Stimulated activated naive B cell treated with anti-CD40 and anti-IgM and Interleukin-4, amounts not matched to agents 10 μg/mL and 1 μg/mL and 100 μg/mL, for 72 hours (primary cell): ENCODE measurements around the gene IKZF2.

Experiments
- ATAC-seq, 2 donors: fragments of 150-1000 bp; cut with Tn5 transposase; replicated peaks; 2 replicates each; pipeline ENCODE4 v1.10.0; 2021; ENCODE audit warnings: moderate library complexity in 1 of 2
- DNase-seq: peaks from one replicate; pipeline ENCODE4 v3.0.0; 2021
- H3K27ac Mint-ChIP-seq: one replicate; pipeline ENCODE4 v1.8.0; 2022; ENCODE audit warnings: mild to moderate bottlenecking, mixed read lengths
- H3K27me3 Mint-ChIP-seq, 2 donors: one replicate each; pipeline ENCODE4 v1.8.0; 2022; ENCODE audit warnings: mixed read lengths in 2 of 2
- H3K36me3 Mint-ChIP-seq, 2 donors: one replicate each; pipeline ENCODE4 v1.8.0; 2022; ENCODE audit warnings: mixed read lengths in 2 of 2, mild to moderate bottlenecking in 1 of 2
- H3K4me1 Mint-ChIP-seq, 2 donors: one replicate each; pipeline ENCODE4 v1.8.0; 2022; ENCODE audit warnings: mixed read lengths in 2 of 2, mild to moderate bottlenecking in 1 of 2
- H3K4me3 Mint-ChIP-seq, 2 donors: one replicate each; pipeline ENCODE4 v1.8.0; 2022; ENCODE audit warnings: mild to moderate bottlenecking in 2 of 2, mixed read lengths in 2 of 2, moderate library complexity in 1 of 2
- H3K9me3 Mint-ChIP-seq, 2 donors: one replicate each; pipeline ENCODE4 v1.8.0; 2022; ENCODE audit warnings: mixed read lengths in 2 of 2, mild to moderate bottlenecking in 1 of 2

Gene IKZF2

GRCh38 chr2:213101692-213102460 is 49.5 kb downstream of the IKZF2 start:
- peak; percentile 25 to 43 for ATAC-seq
- H3K27me3 Mint-ChIP-seq: no peaks in the 10 kb centered on the region
- DNase-seq: no peak
- peaks cover 14 to 35% of the 10 kb centered on the region in 2 donors for H3K4me1 Mint-ChIP-seq
- no peak overlapping the region for H3K4me3 Mint-ChIP-seq
- no peak overlapping the region for H3K27ac Mint-ChIP-seq
- peaks cover 0 to 3% of the 10 kb centered on the region in 2 donors for H3K36me3 Mint-ChIP-seq
- H3K9me3 Mint-ChIP-seq: no peaks in the 10 kb centered on the region

GRCh38 chr2:213101109-213101508 is 50.3 kb downstream of the IKZF2 start:
- Mint-ChIP-seq H3K4me3 (no peak overlapping the region), H3K4me1 (peaks cover 16 to 35% of the 10 kb centered on the region in 2 donors), H3K9me3 (no peaks in the 10 kb centered on the region), H3K36me3 (no peaks in the 10 kb centered on the region), H3K27me3 (no peaks in the 10 kb centered on the region), H3K27ac (no peak overlapping the region)
- DNase-seq (no peak), ATAC-seq (no peak)

DNA sequence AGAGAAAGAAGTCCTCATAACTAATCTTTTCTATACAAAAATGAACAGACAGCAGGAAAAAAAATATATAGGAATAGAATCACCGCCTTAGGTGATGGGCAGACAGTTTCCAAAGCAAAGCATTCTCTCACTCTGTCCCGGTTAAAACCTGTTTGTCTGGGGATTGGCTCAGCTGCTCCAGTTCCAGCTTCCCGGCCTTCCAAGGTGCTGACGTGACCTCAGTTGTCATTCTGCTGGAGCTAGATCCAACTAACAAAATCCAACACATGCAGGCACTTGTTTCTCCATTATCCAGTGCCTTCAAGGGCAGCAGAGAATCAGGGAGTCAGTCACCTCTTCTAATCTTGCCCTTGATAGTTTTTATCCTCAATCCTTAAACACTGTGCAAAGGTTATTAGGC is 52.8 kb downstream of the IKZF2 start:
- DNase-seq (no peak), ATAC-seq (no peak)
- Mint-ChIP-seq H3K27ac (no peak overlapping the region), H3K4me1 (peaks cover 12 to 20% of the 10 kb centered on the region in 2 donors), H3K9me3 (no peaks in the 10 kb centered on the region), H3K36me3 (peaks cover 0 to 3% of the 10 kb centered on the region in 2 donors), H3K27me3 (no peaks in the 10 kb centered on the region), H3K4me3 (no peak overlapping the region)

- DNase-seq: no peak
- H3K4me3 Mint-ChIP-seq: no peak overlapping the region
- ATAC-seq: no peak
- peaks cover 10 to 21% of the 10 kb centered on the region in 2 donors for H3K4me1 Mint-ChIP-seq
- H3K36me3 Mint-ChIP-seq: peaks cover 6 to 12% of the 10 kb centered on the region in 2 donors
- peaks cover 0 to 2% of the 10 kb centered on the region in 2 donors for H3K9me3 Mint-ChIP-seq
- no peak overlapping the region for H3K27ac Mint-ChIP-seq
- H3K27me3 Mint-ChIP-seq: no peaks in the 10 kb centered on the region
Observed at GRCh38 chr2:213091765-213092164, 59.6 kb downstream of the IKZF2 start.

DNA sequence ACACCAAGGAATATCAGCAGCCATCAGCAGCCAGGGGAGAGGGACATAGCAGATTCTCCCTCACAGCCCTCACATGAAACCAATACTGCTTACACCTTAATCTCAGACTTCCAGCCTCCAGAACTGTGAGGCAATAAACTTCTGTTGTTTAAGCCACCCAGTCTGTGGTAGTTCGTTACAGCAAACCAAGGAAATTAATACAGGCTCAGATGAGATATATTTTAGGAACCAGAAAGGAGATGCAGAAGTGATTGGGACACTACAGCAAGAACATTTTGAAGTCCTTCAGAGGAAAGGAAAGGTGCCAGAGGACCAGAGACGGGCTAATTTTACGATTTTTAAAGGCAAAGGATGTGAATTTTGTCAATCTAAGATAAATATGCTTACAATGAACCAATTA is 60.6 kb downstream of the IKZF2 start:
- H3K36me3 Mint-ChIP-seq: peaks cover 6 to 12% of the 10 kb centered on the region in 2 donors
- DNase-seq (no peak), ATAC-seq (no peak)
- H3K9me3 Mint-ChIP-seq: peaks cover 0 to 2% of the 10 kb centered on the region in 2 donors
- H3K27ac Mint-ChIP-seq: no peak overlapping the region
- no peak overlapping the region for H3K4me3 Mint-ChIP-seq
- no peaks in the 10 kb centered on the region for H3K27me3 Mint-ChIP-seq
- H3K4me1 Mint-ChIP-seq: peaks cover 8 to 27% of the 10 kb centered on the region in 2 donors

DNA sequence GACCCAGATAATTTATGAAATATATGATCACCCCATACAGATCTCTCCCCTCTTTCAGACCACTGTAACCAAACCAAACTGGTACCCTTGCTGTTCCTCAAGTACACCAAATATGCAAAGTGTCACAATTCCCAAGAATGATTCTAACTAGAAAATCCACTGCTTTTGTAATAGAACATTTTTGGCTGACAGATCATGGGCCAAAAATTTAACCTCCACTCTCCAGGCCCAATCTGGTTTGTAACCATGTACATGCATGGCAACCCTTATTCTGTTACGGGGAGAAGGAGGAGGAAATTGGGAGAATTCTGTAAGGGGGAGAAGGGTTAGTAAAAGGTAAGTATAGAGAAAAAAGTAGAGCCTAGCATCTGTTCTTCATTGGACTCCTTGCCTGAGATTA is 62.0 kb downstream of the IKZF2 start:
- DNase-seq (no peak), ATAC-seq (no peak)
- peaks cover 6 to 12% of the 10 kb centered on the region in 2 donors for H3K36me3 Mint-ChIP-seq
- no peak overlapping the region for H3K4me3 Mint-ChIP-seq
- H3K27me3 Mint-ChIP-seq: no peaks in the 10 kb centered on the region
- peaks cover 8 to 27% of the 10 kb centered on the region in 2 donors for H3K4me1 Mint-ChIP-seq
- peaks cover 0 to 2% of the 10 kb centered on the region in 2 donors for H3K9me3 Mint-ChIP-seq
- H3K27ac Mint-ChIP-seq: no peak overlapping the region

- no peak overlapping the region for H3K4me3 Mint-ChIP-seq
- peaks cover 0 to 2% of the 10 kb centered on the region in 2 donors for H3K9me3 Mint-ChIP-seq
- H3K27me3 Mint-ChIP-seq: no peaks in the 10 kb centered on the region
- no peak overlapping the region for H3K27ac Mint-ChIP-seq
- DNase-seq (no peak), ATAC-seq (peak; percentile 80 to 81)
- H3K36me3 Mint-ChIP-seq: peaks cover 6 to 12% of the 10 kb centered on the region in 2 donors
- peaks cover 8 to 27% of the 10 kb centered on the region in 2 donors for H3K4me1 Mint-ChIP-seq
Observed at GRCh38 chr2:213087040-213087439, 64.4 kb downstream of the IKZF2 start.

- Mint-ChIP-seq H3K27ac (no peak overlapping the region), H3K9me3 (peaks cover 0 to 2% of the 10 kb centered on the region in 2 donors), H3K36me3 (peaks cover 6 to 10% of the 10 kb centered on the region in 2 donors), H3K4me3 (no peak overlapping the region), H3K27me3 (no peaks in the 10 kb centered on the region), H3K4me1 (peaks cover 8 to 27% of the 10 kb centered on the region in 2 donors)
- DNase-seq: no peak
- no peak for ATAC-seq
Observed at GRCh38 chr2:213086571-213086970, 64.8 kb downstream of the IKZF2 start.

DNA sequence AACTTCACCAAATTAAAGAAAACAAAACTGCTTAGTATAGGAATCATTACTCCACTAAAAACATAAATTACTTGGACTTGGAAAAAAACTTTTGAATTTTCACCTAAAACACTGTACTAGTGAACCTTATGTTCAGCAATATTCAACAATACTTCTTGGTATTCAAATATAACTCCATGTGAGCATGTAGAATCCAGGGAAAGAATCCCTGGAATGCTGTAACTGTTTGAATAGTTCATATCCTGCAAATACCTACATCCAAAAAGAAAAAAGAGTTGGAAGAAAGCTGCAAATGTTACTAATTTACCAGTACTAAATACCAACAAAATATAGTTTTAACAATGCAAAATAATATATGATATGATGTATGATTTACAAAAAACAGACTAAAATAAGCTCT is 65.4 kb downstream of the IKZF2 start:
- ATAC-seq: no peak
- Mint-ChIP-seq H3K4me3 (no peak overlapping the region), H3K27ac (no peak overlapping the region)

DNA sequence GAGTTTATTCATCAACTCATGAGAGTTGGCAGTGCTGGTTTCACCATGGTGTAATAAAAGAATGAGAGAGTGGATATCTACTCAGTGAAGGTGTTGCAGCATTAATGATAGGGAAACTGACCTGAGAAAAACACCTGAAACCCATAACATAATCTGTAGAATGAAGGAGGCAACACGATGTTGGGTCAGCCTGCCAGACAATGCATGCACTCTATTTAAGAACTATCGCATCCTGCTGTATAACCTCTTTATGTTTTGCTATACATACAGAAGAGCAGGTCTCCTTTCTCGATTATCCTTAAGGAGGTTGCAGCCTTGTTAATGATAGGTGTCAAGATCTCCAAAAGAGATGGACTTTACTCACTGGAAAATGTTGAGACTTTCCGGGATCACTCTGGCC is 65.9 kb downstream of the IKZF2 start:
- H3K27ac Mint-ChIP-seq: no peak overlapping the region
- H3K27me3 Mint-ChIP-seq: no peaks in the 10 kb centered on the region
- no peak for ATAC-seq
- peaks cover 10 to 27% of the 10 kb centered on the region in 2 donors for H3K4me1 Mint-ChIP-seq
- H3K36me3 Mint-ChIP-seq: peaks cover 6 to 10% of the 10 kb centered on the region in 2 donors
- H3K4me3 Mint-ChIP-seq: no peak overlapping the region
- DNase-seq: no peak
- H3K9me3 Mint-ChIP-seq: peaks cover 0 to 2% of the 10 kb centered on the region in 2 donors

More for the DNA sequence above, 65.4 kb downstream of the IKZF2 start:
- H3K9me3 Mint-ChIP-seq: peaks cover 0 to 2% of the 10 kb centered on the region in 2 donors
- no peaks in the 10 kb centered on the region for H3K27me3 Mint-ChIP-seq
- DNase-seq: no peak
- peaks cover 9 to 27% of the 10 kb centered on the region in 2 donors for H3K4me1 Mint-ChIP-seq
- peaks cover 6 to 10% of the 10 kb centered on the region in 2 donors for H3K36me3 Mint-ChIP-seq

DNA sequence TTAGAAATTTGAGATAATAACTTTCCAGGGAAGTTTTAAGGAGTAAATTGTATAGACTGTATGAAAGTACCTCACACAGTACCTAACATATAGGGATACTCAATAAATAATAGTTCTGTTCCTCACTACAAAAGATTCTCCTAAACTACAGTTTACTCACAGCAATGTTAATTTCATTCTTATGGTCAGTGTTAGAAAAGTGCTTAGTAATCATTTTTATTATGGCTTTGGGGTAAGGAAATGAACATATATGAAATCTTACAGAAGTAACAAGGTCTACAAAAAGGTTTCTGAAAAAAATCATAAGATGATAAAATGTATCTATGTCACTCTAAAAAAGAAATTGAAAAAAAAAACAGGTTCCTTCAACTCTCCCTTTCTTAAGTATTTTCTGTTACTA is 67.2 kb downstream of the IKZF2 start:
- Mint-ChIP-seq H3K9me3 (peaks cover under 1 to 2% of the 10 kb centered on the region in 2 donors), H3K4me3 (no peak overlapping the region), H3K4me1 (peaks cover 13 to 31% of the 10 kb centered on the region in 2 donors), H3K36me3 (peaks cover 4 to 11% of the 10 kb centered on the region in 2 donors), H3K27me3 (no peaks in the 10 kb centered on the region), H3K27ac (no peak overlapping the region)
- no peak for ATAC-seq
- no peak for DNase-seq

- no peak for DNase-seq
- ATAC-seq: no peak
- H3K27ac Mint-ChIP-seq: no peak overlapping the region
- H3K27me3 Mint-ChIP-seq: no peaks in the 10 kb centered on the region
- H3K4me1 Mint-ChIP-seq: peaks cover 15 to 19% of the 10 kb centered on the region in 2 donors
- no peak overlapping the region for H3K4me3 Mint-ChIP-seq
- peaks cover 7 to 12% of the 10 kb centered on the region in 2 donors for H3K36me3 Mint-ChIP-seq
- H3K9me3 Mint-ChIP-seq: peaks cover 4 to 5% of the 10 kb centered on the region in 2 donors
Observed at GRCh38 chr2:213080969-213081617, 70.3 kb downstream of the IKZF2 start.

- H3K4me3 Mint-ChIP-seq: no peak overlapping the region
- peak overlapping the region; percentile 62 for H3K27ac Mint-ChIP-seq
- DNase-seq (no peak), ATAC-seq (no peak)
- H3K9me3 Mint-ChIP-seq: peaks cover 4 to 5% of the 10 kb centered on the region in 2 donors
- H3K36me3 Mint-ChIP-seq: peaks cover 7 to 12% of the 10 kb centered on the region in 2 donors
- H3K27me3 Mint-ChIP-seq: no peaks in the 10 kb centered on the region
- H3K4me1 Mint-ChIP-seq: peaks cover 15 to 19% of the 10 kb centered on the region in 2 donors
Observed at GRCh38 chr2:213079756-213080155, 71.7 kb downstream of the IKZF2 start.

DNA sequence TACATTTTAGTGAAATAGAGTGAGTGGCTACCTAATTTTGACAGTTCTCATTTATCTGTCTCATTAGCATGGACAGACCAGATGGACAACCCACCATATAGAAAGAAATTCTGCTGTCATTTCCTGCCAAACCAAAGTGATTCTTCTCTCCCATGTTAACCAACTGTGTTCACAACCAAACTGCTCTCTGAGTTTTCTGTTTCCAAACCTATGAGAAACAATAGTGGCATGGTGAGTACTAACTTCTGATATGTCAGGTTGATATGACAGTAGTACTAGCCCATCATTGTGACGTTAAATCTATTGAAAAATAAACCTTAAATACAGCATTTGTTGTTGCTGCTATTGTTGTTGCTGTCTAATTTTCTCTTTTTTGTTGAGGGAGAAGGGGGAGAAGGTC is 72.7 kb downstream of the IKZF2 start:
- DNase-seq (no peak), ATAC-seq (no peak)
- H3K27ac Mint-ChIP-seq: no peak overlapping the region
- H3K9me3 Mint-ChIP-seq: peaks cover 4 to 5% of the 10 kb centered on the region in 2 donors
- H3K36me3 Mint-ChIP-seq: peaks cover 7 to 12% of the 10 kb centered on the region in 2 donors
- H3K4me3 Mint-ChIP-seq: no peak overlapping the region
- no peaks in the 10 kb centered on the region for H3K27me3 Mint-ChIP-seq
- peaks cover 15 to 23% of the 10 kb centered on the region in 2 donors for H3K4me1 Mint-ChIP-seq

GRCh38 chr2:213069531-213069930 is 81.9 kb downstream of the IKZF2 start:
- Mint-ChIP-seq H3K27ac (no peak overlapping the region), H3K9me3 (peaks cover 0 to 3% of the 10 kb centered on the region in 2 donors), H3K27me3 (no peaks in the 10 kb centered on the region), H3K4me1 (peaks cover 16 to 42% of the 10 kb centered on the region in 2 donors), H3K36me3 (peaks cover 0 to 2% of the 10 kb centered on the region in 2 donors), H3K4me3 (no peak overlapping the region)
- DNase-seq (no peak), ATAC-seq (no peak)
